Colonic mucosa (tissue), 4 donors: ENCODE results near the gene NSG1. TPM values are rescaled to one million over a fixed set of nuclear protein-coding genes. Genes with fewer than 3 reads are reported as not detected.
"Not testable (repeated sequence)": the region's sequence is repeated elsewhere in the genome, so short reads cannot be mapped to it uniquely, and the experiment has no call there.

Source experiments
- DNase-seq: peaks from one replicate; pipeline ENCODE4 v3.0.0-alpha.2; 2020
- H3K27ac ChIP-seq: fragments of 200-600 bp; one replicate; pipeline ENCODE4 v1.8.0; 2021
- H3K27me3 ChIP-seq: fragments of 200-600 bp; one replicate; pipeline ENCODE4 v1.8.0; 2021
- H3K36me3 ChIP-seq: fragments of 200-600 bp; one replicate; pipeline ENCODE4 v1.8.0; 2021
- H3K4me1 ChIP-seq: fragments of 200-600 bp; one replicate; pipeline ENCODE4 v1.8.0; 2021; ENCODE audit warnings: mild to moderate bottlenecking
- H3K4me3 ChIP-seq: fragments of 200-600 bp; one replicate; pipeline ENCODE4 v1.8.0; 2021
- H3K9ac ChIP-seq, 2 donors: one replicate each; pipeline ENCODE4 v1.7.0; 2013; ENCODE audit warnings: control low read depth in 2 of 2, low read depth in 2 of 2, low read length in 2 of 2
- H3K9me3 ChIP-seq: fragments of 200-600 bp; one replicate; pipeline ENCODE4 v1.8.0; 2021
- intact Hi-C: fragments of 100-400 bp; cut with DNase I; formaldehyde crosslinking; loops from one replicate; pipeline ENCODE4 v1.14.1; 2022
- total RNA-seq, 2 donors: library from RNA; stranded (reverse); fragmentation: NEBNext Ultra II Directional in 1 of 2; extraction: Animal tissue kit (Norgen Biotek cat#: 25700) in 1 of 2; gene quantifications; one replicate each; pipeline ENCODE4 v1.2.1, GENCODE V29; 2021
- TF ChIP-seq, protein P1 (sequence below): fragments of 200-600 bp; IDR thresholded peaks from one replicate; pipeline ENCODE4 v1.8.0; 2022; ENCODE audit warnings: antibody characterized with exemption, mild to moderate bottlenecking
- donor health status: healthy.
- donor health status: DM: no; HTN: no; CAD: no.
- donor health status: DM: no; HTN: no; CAD: no.

The NSG1 gene
- total RNA-seq, 2 donors from 2014 or later = 2.4 to 5.9 TPM

DNA sequence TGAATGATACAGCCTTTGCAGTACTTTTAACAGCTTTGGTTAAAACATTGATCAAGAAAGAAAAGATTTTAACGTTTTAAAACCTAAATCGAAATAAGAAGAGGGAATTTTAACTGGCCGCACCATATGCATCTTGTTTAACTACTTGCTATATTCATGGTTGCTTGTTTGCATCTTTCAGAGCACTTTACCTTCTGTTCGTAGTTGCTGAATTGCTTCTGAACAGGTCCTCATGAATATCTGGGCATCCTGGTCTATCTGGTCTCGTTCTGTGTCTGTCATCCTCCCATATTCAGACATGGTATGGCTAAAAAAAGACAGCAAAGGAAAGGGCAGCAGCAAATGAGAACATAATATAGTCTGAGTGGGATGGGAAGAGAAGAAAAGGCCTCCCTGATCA is 72.3 kb downstream of the NSG1 start:
- Histone ChIP-seq H3K9ac (no peak overlapping the region), H3K27ac (no peak overlapping the region), H3K4me3 (no peak overlapping the region), H3K36me3 (peaks cover 5% of the 10 kb centered on the region), H3K9me3 (no peaks in the 10 kb centered on the region), H3K4me1 (no peaks in the 10 kb centered on the region), H3K27me3 (no peaks in the 10 kb centered on the region)
- intact Hi-C loops = no loop called here
- DNase-seq = no peak
- TF ChIP-seq, protein P1, sequence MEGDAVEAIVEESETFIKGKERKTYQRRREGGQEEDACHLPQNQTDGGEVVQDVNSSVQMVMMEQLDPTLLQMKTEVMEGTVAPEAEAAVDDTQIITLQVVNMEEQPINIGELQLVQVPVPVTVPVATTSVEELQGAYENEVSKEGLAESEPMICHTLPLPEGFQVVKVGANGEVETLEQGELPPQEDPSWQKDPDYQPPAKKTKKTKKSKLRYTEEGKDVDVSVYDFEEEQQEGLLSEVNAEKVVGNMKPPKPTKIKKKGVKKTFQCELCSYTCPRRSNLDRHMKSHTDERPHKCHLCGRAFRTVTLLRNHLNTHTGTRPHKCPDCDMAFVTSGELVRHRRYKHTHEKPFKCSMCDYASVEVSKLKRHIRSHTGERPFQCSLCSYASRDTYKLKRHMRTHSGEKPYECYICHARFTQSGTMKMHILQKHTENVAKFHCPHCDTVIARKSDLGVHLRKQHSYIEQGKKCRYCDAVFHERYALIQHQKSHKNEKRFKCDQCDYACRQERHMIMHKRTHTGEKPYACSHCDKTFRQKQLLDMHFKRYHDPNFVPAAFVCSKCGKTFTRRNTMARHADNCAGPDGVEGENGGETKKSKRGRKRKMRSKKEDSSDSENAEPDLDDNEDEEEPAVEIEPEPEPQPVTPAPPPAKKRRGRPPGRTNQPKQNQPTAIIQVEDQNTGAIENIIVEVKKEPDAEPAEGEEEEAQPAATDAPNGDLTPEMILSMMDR = no peak

DNA sequence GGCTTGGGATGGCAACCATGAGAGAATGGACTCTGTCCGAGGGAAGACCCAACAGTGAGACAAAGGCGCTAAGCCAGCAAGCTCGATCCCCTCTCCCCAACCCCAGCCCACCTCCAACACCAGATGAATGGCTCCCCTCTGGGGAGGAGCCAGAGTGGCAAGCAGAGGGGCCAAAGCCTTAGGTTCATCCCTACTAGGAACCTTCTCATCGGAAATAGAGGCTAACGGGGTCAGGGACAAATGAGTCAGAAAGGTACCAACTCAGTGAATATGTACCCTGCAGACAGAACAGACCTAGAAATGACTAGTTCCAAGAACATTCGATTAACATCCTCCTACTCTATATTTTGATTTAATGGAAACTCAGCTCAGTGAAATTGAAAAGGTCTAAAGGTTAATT is 73.9 kb downstream of the NSG1 start:
- Histone ChIP-seq H3K4me1 (no peaks in the 10 kb centered on the region), H3K4me3 (no peak overlapping the region), H3K9ac (no peak overlapping the region), H3K9me3 (no peaks in the 10 kb centered on the region), H3K36me3 (peaks cover 5% of the 10 kb centered on the region), H3K27ac (no peak overlapping the region), H3K27me3 (no peaks in the 10 kb centered on the region)
- intact Hi-C loops = no loop called here
- no peak for DNase-seq
- TF ChIP-seq, protein P1 = no peak

DNA sequence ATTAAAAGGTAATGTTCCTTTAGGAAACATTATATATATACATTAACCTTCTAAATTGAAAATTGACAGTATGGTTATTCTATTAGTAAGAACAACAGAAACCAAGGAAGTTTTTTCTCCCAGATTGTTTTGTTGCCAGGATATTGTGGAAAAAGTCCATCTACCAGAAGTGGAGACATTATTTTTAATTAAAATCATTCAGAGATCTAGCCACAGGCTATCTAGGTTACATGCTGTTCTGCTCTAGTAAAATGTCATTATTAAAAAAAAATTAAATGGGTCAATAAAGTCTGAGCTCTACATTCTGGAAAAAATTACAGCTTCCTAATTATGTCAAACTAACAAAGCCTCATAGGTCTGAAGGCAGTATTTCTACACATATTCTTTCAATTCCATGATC is 74.3 kb downstream of the NSG1 start:
- Histone ChIP-seq H3K36me3 (peaks cover 9% of the 10 kb centered on the region), H3K4me1 (no peaks in the 10 kb centered on the region), H3K27ac (no peak overlapping the region), H3K4me3 (no peak overlapping the region), H3K9ac (no peak overlapping the region), H3K9me3 (no peaks in the 10 kb centered on the region), H3K27me3 (no peaks in the 10 kb centered on the region)
- TF ChIP-seq, protein P1 = no peak
- intact Hi-C loops = no loop called here
- DNase-seq = no peak

DNA sequence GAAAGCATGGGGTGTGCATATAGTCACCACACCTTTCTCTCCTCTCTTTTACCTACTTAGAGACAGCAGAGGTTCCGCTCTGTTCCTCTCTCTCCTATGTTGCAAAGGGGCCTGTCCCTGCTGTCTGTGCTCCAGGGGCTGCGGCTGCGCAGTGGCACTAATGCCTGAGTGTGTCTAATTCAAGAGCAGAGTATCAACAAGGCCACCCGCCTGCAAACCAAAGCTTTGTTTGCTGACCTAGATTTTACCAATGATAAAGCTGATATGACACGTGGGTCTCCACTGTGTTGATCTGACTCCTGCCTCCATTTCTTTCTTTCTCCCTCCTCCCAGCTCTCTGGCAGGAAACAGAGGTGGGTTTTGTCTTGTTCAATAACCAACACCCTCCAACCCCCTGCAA is 74.9 kb downstream of the NSG1 start:
- Histone ChIP-seq H3K4me3 (no peak overlapping the region), H3K9ac (no peak overlapping the region), H3K27me3 (no peaks in the 10 kb centered on the region), H3K4me1 (no peaks in the 10 kb centered on the region), H3K36me3 (peaks cover 6% of the 10 kb centered on the region), H3K9me3 (no peaks in the 10 kb centered on the region), H3K27ac (no peak overlapping the region)
- TF ChIP-seq, protein P1 = no peak
- intact Hi-C loops = no loop called here
- DNase-seq = no peak

DNA sequence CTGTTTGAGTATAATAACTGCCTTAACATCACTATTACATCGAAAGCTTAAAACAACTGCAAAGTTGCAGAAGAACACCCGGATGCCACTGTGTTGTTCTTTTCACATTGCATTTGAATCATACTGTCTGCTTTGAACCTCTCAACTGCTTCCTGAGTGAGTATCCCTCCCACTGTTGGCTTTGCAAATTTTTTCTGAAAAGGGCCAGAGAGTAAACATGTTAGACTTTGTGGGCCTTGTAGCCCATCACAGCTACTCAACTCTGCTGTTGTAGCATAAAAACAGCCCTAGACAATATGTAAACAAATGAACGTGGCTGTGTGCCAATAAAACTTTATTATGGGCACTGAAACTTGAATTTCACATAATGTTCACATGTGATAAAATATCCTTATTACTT is 76.1 kb downstream of the NSG1 start:
- TF ChIP-seq, protein P1 = no peak
- intact Hi-C loops = no loop called here
- no peaks in the 10 kb centered on the region for H3K4me1 ChIP-seq

DNA sequence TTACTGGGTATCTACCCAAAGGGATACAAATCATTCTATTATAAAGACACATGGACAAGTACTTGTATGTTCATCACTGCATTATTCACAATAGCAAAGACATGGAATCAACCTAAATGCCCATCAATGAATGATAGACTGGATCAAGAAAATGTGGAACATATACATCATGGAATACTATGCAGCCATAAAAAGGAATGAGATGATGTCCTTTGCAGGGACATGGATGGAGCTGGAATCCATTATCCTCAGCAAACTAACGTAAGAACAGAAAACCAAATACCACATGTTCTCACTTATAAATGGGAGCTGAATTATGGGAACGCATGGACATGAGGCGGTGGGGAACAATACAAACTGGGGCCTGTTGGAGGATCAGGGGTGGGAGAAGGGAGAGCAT is 78.3 kb downstream of the NSG1 start:
- H3K27me3 ChIP-seq, intact Hi-C loops, H3K9me3 ChIP-seq, H3K4me3 ChIP-seq, H3K36me3 ChIP-seq, H3K9ac ChIP-seq, DNase-seq, H3K27ac ChIP-seq, H3K4me1 ChIP-seq: not testable (repeated sequence)

More for the DNA sequence above, 76.1 kb downstream of the NSG1 start:
- Histone ChIP-seq H3K27ac (no peak overlapping the region), H3K4me3 (no peak overlapping the region), H3K27me3 (no peaks in the 10 kb centered on the region), H3K9ac (no peak overlapping the region), H3K9me3 (no peaks in the 10 kb centered on the region), H3K36me3 (peaks cover 4% of the 10 kb centered on the region)
- no peak for DNase-seq

Other genes with a start within 250 kb of the NSG1 start
- not detected for gene OTOP1, start 160.2 kb upstream of the NSG1 start, total RNA-seq
- 10 to 100 TPM; 16.9 to 18.7 TPM for gene TMEM128, start 138.9 kb upstream of the NSG1 start, total RNA-seq
- 10 to 100 TPM in 1 of 2 donors, 1 to 10 TPM in 1; 6.7 to 16.7 TPM for gene LYAR, start 96.9 kb upstream of the NSG1 start, total RNA-seq
- 1 to 10 TPM; 4.0 to 5.1 TPM for gene ZBTB49, start 96.9 kb upstream of the NSG1 start, total RNA-seq
- 10 to 100 TPM; 31.4 to 31.8 TPM for gene STX18, start 154.9 kb downstream of the NSG1 start, total RNA-seq